Muscle of arm (tissue), 12 donors: ENCODE data around the gene DNAH10. TPM values are rescaled to one million over a fixed set of nuclear protein-coding genes. Genes with fewer than 3 reads are reported as not detected.

Experiments
- DNase-seq: peaks from one replicate; pipeline ENCODE4 v3.0.0-alpha.2; 2013
- polyA plus RNA-seq, 12 donors: library from polyadenylated mRNA; unstranded; fragments of 120-200 nt; gene quantifications; one replicate each; pipeline ENCODE4 v1.2.1, GENCODE V29; 2013; ENCODE audit not compliant: insufficient read length in 12 of 12

Gene DNAH10
- polyA plus RNA-seq, 12 donors: 0.72 to 8.8 (median 1.8) TPM; not detected in 2

DNA sequence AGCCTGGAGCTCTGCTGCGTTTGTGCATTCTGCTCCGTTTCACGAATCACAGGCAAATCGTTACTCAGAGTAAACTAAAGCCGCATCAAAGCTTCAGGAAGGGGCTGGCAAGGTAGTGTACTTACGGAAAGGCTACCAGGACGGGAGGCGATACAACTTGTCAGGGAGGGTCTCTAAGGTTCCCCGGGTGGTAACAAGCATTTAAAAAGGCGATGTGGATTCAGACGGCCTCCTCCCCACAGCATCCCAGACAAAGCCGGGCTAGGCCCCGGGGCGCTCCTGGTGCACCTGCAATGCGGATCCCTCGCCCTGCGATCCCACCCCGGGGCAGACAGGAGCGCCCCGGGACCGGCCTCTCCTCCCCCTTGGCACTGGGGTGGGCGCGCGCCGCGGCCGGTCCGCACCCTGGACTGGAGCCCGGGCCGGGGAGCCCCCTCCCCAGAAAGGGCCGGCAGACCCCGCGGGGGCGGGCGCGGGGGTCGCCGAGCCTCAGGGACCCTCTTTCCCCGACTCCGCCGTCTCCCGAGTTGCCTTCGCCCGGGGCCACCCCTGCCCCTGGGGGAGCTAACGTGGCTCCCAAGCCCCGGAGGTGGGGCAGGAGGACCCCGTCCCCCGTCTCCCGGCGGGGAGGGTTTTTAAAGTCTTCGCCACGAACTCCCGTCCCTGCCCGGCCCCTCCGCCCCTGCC lies 209.8 kb downstream of the DNAH10 start:
- no peak for DNase-seq

DNA sequence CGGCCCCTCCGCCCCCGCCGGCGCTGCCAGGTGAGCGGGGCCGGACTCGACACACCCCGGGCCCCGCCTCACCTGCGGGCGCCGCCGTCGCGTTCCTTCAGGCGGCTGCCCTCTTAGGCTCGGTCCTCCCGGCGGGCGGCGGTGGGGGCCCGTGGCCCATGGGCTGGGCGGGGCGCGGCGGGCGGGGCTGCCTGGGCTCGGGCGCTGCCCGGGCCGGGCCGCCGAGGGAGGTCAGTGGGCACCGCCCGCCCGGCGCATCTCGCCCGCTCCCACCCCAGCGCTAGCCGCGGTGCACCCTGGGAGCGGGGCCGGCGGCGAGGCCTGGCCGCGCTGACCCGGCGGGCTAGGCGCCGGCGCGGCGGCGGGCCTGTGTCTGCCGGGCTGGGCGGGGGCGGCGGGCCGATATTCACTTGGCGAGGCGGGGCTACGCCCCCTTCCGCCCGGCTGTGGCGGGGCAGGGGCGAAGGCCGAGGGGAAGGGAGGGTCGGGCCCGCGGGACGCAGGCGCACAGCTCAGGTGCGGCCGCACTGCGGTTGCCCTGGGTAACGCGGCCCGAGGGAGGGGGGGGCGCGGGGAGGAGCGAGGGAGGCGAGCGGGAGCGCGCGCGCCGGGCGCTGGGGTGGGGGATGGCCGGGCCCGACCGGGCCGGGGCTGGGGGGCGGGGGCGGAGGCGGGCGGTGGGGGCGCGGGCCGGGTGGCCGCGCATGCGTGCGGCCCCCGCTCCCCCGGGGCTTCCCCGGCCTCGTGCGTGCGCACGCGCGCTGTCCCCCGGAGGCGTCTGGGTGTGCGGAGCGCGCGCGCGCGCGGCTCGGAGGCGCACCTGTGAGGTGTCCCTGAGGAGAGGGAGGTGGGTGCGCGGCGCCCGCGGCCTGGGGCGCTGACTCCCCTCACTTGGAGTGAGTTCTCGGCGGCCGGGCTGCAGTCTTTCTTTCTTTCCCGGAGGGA lies 210.6 kb downstream of the DNAH10 start, which contains the start of the genes CCDC92 and ZNF664:
Gene CCDC92 (minus strand): TSS at position 375 of the 945 bp plus-strand sequence. CDS start 28,526 bp downstream, outside the sequence.
Gene ZNF664 (plus strand): TSS at position 759 of the 945 bp plus-strand sequence. CDS start 38,930 bp downstream, outside the sequence.
- peak; percentile 89 for DNase-seq

DNA sequence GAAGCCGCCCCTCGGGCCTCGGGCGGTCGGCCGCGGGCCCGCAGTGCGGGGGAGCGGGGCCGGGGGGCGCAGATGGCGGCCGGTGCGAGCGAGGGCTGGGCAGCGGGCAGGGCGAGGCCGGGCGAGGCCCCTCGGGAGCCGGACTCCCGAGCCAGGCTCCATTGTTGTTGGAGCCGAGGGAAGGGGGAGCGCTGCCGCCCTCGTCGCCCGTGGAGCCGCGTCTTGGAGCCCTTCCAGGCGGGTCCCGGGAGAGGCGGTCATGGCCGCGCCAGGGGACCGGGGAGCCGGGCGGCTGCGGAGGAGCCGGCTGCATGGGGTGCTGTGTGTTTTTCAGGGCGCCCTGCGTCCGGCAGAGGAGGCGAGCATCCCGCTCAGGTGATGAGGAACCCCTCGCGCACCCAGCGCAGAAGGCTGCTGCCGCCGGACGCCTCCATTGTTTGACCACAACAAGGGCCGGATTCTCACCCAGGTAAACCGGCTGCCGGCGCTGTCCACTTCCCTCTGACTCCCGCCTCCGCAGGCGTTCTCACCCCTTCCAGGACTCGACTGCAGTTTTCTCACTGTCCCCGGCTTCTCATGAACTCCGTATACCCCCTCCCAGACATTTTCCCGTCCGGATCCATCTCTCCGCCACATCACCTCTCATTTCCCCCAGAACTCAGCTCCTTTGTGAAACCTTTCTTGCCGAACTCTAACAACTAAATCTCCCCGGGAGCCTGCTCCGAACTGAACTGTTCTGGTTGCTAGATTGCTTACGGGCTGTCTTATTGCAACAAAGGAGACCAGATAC lies 211.6 kb downstream of the DNAH10 start:
- no peak for DNase-seq

DNA sequence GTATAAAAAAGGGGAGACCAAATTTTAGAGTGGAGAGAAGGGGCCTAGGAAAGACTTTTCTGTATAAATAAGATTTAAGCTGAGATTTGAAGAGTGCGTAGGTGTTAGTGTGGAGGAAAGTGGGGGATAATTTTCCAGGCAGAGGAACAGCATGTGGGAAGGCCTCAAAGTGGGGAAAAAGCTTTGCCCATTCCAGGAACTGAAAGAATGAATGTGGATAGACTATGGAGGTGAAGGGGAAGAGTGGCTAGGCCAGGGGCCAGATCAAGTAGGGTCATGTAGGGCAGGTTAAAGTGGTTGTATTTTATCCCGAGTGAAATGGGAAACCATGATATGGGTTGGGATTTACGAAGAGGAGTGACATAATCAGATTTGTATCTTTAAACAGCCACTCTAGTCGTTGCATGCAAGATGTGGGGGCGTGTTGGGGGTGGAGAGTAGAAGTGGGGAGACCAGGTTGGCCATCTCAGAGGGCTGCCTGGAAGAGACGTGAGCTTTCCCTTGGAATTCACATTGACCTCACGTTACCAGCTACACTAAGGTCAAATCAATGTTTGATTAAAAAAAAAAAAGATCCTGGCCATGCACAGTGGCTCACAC lies 214.2 kb downstream of the DNAH10 start:
- no peak for DNase-seq

DNA sequence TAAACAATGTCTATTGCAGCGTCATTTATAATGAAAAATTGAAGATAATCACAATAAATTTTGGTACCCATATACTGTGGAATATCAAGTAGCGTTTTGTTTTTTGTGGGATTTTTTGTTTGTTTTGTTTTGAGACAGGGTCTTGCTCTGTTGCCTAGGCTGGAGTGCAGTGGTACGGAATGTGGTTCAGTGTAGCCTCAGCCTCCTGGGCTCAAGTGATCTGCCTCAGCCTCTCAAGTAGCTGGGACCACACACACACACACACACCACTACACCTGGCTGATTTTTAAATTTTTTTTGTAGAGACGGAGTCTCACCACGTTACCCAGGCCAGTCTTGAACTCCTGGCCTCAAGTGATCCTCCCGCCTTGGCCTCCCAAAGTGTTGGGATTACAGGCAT lies 217.5 kb downstream of the DNAH10 start:
- no peak for DNase-seq

DNA sequence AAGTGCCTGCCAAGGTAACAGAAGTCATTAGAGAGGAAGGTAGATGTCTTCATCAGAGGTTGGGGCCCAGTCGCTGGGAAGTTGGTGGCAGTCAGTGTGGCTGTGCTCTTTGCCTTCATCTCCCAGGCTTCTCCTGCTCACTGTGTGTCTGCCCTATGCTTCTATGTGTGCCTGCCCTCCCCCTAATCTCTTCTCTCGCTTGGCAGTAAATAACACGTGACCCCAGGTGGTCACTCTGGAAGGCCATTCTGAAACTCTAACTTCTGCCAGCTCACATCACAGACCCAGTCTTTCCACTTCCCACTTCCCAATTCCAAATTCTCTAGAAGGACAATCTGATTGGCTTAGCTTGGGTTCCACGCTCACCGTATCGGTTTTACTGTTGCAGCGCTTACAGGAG lies 220.2 kb downstream of the DNAH10 start:
- DNase-seq: no peak

DNA sequence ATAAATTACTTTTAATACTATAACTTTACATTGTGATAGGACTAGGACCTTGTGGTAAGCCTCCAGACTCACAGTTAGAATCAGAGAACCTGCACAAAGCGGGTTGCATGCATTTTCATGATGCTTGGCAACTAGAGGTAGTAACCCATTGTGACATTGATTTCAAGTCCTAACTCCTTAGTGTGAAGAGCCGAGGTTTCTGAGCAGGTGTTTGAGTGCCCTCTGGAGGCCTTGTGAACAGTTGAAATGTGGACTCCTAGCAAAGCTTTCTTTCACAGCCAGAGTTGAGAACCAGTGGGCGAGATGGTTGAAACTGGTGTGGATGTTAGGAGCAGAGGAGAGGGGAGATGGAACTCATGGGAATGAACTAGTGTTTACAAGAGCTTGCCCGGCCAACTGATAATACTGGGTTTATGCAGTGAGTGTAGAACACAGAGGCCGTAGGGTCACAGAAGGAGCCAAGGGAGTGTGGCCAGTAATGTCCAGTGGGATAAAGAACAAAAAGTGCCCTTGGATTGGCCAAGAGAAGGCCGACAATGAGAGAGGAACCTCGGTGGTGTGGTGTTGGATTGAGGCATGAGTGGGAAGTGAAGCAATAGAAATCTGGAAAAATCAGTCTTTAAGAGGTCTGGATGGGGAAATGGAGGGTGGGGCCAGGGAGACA lies 221.9 kb downstream of the DNAH10 start:
- no peak for DNase-seq

DNA sequence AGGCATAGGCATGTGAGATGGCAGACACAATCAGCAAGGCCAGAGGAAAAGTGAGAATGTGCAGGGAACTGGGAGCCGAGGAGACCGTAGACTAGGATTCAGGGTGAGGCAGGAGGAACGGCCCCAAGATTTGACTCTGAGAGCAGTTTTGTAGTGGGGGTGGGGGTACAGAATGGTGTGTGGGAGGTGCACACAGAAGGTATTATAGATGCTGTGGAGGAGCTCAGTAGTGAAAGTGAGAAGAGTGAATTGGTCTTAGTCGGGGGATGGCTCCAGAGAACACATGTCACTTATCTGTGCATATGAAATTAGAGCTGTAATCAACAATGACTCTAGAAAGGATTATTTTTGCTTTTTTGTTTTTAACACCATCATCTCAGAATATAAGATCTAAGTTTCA lies 222.8 kb downstream of the DNAH10 start:
- DNase-seq: no peak

Other genes starting within 250 kb of the DNAH10 start
- 100 to 1,000 TPM in 1 of 12 donors, 10 to 100 TPM in 11; 18.6 to 109 (median 28.3) TPM for gene RILPL1, start 228.6 kb upstream of the DNAH10 start, polyA plus RNA-seq
- 100 to 1,000 TPM in 11 of 12 donors, not detected in 1; 149 to 217 (median 175) TPM for gene TMED2, start 177.7 kb upstream of the DNAH10 start, polyA plus RNA-seq
- gene DDX55, start 160.2 kb upstream of the DNAH10 start, polyA plus RNA-seq: 10 to 100 TPM in 11 of 12 donors, not detected in 1; 13.6 to 29.3 (median 18.7) TPM
- gene EIF2B1, start 128.6 kb upstream of the DNAH10 start, polyA plus RNA-seq: 10 to 100 TPM in 11 of 12 donors, not detected in 1; 37.6 to 58.3 (median 48.6) TPM
- 100 to 1,000 TPM in 1 of 12 donors, 10 to 100 TPM in 11; 24.9 to 131 (median 31.2) TPM for gene GTF2H3, start 128.5 kb upstream of the DNAH10 start, polyA plus RNA-seq
- gene TCTN2, start 91.2 kb upstream of the DNAH10 start, polyA plus RNA-seq: 10 to 100 TPM in 4 of 12 donors, 1 to 10 TPM in 7, not detected in 1; 6.1 to 15.2 (median 8.2) TPM
- gene ATP6V0A2, start 49.9 kb upstream of the DNAH10 start, polyA plus RNA-seq: 10 to 100 TPM in 9 of 12 donors, 1 to 10 TPM in 2, not detected in 1; 8.4 to 27.3 (median 16.3) TPM
- gene CCDC92, start 210.5 kb downstream of the DNAH10 start, polyA plus RNA-seq: 10 to 100 TPM in 11 of 12 donors, not detected in 1; 23.8 to 48.0 (median 28.6) TPM
- gene ZNF664, start 210.9 kb downstream of the DNAH10 start, polyA plus RNA-seq: 10 to 100 TPM in 11 of 12 donors, not detected in 1; 37.5 to 64.5 (median 49.2) TPM